Activated CD4-positive, alpha-beta memory T cell treated with anti-CD3 and anti-CD28 coated beads, Interleukin-2, amount 10 ng/mL, durations not matched to agents 7 days and 5 days (primary cell): ENCODE data around the gene ZXDC. TPM values are rescaled to one million over a fixed set of nuclear protein-coding genes. Genes with fewer than 3 reads are reported as not detected.

Experiments
- CTCF ChIA-PET: fragments of 350-600 bp; sonication (Branson Sonifier 250); formaldehyde crosslinking; loops from one replicate; lab custom pipeline; 2021; ENCODE audit warnings: antibody characterized with exemption, inconsistent platforms; lab: Charles Lee
- POLR2A ChIA-PET: fragments of 350-600 bp; sonication (Branson Sonifier 250); formaldehyde crosslinking; loops from one replicate; lab custom pipeline; 2021; ENCODE audit warnings: antibody characterized with exemption; lab: Charles Lee
- DNase-seq: peaks from one replicate; pipeline ENCODE4 v3.0.0-alpha.2; 2020
- H3K27ac Mint-ChIP-seq: one replicate; pipeline ENCODE4 v1.8.0; 2021; ENCODE audit warnings: mild to moderate bottlenecking, mixed read lengths
- H3K27me3 Mint-ChIP-seq: one replicate; pipeline ENCODE4 v1.8.0; 2021; ENCODE audit warnings: mixed read lengths
- H3K36me3 Mint-ChIP-seq: one replicate; pipeline ENCODE4 v1.8.0; 2021; ENCODE audit warnings: low read depth, mixed read lengths
- H3K4me1 Mint-ChIP-seq: one replicate; pipeline ENCODE4 v1.8.0; 2021; ENCODE audit warnings: mixed read lengths
- H3K4me3 Mint-ChIP-seq: one replicate; pipeline ENCODE4 v1.8.0; 2021; ENCODE audit warnings: mild to moderate bottlenecking, mixed read lengths
- H3K9me3 Mint-ChIP-seq: one replicate; pipeline ENCODE4 v1.8.0; 2021; ENCODE audit warnings: mixed read lengths
- total RNA-seq, 2 experiments: library from RNA; stranded (reverse); gene quantifications; one replicate each; pipeline ENCODE4 v1.2.3, GENCODE V29; 2021

Gene ZXDC
- total RNA-seq, 2 experiments from 2014 or later = 23.8 to 23.9 TPM

DNA sequence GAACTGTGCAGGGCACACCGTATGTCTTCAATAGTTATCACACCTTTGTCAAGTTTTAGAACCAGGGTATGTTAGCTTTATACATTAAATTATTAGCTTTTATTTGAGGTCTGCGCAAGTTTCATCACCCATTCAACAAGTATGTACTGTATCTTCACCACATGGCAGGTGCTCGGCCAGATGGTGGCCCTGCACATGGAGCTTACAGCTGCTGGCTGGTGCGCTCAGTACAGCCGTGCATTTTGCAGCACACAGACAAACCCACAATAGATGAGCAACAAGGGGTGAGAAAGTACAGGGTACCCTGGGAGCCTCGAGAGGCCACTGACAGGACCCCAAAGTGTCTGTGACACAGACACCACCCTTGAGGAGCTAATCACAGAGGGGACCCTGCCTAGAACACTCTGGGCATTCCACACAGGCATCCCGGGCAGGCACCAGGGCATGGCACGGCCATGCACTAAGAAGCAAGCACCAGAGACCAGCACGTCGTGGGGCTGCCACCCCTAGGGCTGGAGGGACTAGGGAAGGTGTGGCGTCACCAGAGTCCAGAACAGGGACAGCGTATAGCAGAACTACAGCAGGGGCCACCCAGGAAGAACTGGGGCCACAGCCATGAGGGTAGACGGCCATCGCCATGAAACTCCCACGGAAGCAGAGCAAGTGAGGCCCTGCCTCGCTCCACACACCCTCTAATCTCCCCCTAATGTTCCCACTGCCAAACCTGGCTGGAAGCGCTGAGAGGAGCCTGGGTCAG is 27.4 kb downstream of the ZXDC start:
- no peak for DNase-seq
- ChIA-PET CTCF (no interaction called here), POLR2A (interaction anchor here (0.6 kb wide), 1 partner anchor 413 kb away, joined by 3 read pairs; no protein-coding TSS in a partner anchor)
- Mint-ChIP-seq H3K4me3 (no peak overlapping the region), H3K27me3 (no peaks in the 10 kb centered on the region), H3K4me1 (no peaks in the 10 kb centered on the region), H3K9me3 (no peaks in the 10 kb centered on the region), H3K36me3 (peaks cover 17% of the 10 kb centered on the region), H3K27ac (no peak overlapping the region)

DNA sequence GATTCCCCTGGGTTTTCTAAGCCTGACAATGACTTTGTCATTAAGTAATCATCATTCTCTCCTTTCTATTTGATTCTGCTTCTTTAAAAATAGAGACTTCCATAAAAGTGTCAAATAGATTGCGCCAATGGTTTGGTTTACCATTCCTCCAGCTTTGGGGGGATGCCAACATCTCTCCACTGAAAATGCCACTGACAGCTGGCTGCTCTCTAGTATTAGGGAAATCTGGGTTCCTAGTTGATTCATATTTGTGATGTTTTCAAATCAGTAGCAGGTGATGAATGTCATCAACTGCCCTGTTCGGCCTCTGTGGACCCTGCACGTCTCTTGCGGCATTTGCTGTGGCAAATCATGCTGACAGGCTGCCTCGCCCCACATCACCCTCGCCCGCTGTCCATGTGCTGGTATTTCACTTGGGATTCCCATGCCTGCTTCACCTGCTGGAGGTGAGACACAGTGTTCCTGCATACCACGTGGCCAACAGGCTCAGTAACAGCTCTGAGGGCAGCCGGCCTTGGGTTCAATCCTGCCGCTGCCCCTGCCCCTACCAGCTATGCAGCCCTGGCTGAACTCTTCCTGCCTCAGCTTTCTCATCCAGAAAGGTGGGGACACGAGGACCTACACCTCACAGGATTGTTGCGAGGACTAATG is 28.1 kb downstream of the ZXDC start:
- Mint-ChIP-seq H3K36me3 (peaks cover 16% of the 10 kb centered on the region), H3K27me3 (no peaks in the 10 kb centered on the region), H3K4me1 (no peaks in the 10 kb centered on the region), H3K27ac (no peak overlapping the region), H3K9me3 (no peaks in the 10 kb centered on the region), H3K4me3 (no peak overlapping the region)
- peak; percentile 12 for DNase-seq
- ChIA-PET CTCF (interaction anchor here (1.1 kb wide), 1 partner anchor 75 kb away, joined by 3 read pairs; no protein-coding TSS in a partner anchor), POLR2A (interaction anchor here (0.6 to 1.1 kb wide), 2 partner anchors 9 to 413 kb away, joined by 3 read pairs; no protein-coding TSS in a partner anchor)

DNA sequence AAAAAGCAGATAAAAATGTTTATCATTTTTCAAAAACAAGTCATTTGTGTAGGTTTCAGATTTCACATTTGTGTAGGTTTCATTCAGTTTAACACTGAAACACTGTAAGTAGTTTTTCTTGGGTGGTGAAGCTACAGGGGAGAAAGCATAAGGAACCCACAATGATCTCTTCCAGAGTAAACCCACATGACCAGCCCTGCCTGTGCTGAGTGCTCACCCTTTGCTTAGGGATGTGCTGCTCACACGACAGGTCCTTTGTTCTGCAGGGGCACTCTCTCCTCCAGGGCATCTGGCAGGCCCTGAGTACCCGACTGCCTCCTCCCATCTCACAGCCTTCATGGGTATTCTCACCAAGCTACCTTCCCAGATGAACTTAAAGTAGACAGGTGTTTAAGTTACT is 28.9 kb downstream of the ZXDC start:
- Mint-ChIP-seq H3K27ac (no peak overlapping the region), H3K36me3 (peaks cover 11% of the 10 kb centered on the region)
- no peak for DNase-seq

DNA sequence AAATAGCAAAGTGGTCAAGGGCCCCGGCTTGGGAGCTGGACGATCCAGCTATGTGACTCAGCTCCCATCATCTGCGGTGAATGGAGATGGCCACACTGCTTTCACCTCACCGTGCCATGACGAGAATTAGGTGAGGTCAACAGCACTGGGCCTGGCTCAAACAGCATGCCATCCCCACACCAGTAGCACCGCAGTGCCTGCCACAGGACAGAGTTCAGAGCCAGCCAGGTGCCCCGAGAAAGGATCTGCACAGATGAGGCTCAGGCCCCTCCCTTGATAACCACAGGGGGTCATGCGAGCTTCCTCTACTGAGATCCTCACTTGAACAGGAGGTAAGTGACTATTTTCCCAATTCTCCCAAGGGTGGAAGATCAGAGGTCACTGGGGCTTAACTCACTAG is 29.4 kb downstream of the ZXDC start:
- H3K4me1 Mint-ChIP-seq = no peaks in the 10 kb centered on the region
- no peaks in the 10 kb centered on the region for H3K9me3 Mint-ChIP-seq
- H3K27ac Mint-ChIP-seq = no peak overlapping the region
- DNase-seq = peak; percentile 12
- H3K27me3 Mint-ChIP-seq = no peaks in the 10 kb centered on the region
- ChIA-PET POLR2A (interaction anchor here (1.1 kb wide), 1 partner anchor 10 kb away, joined by 3 read pairs; no protein-coding TSS in a partner anchor), CTCF (no interaction called here)
- peaks cover 6% of the 10 kb centered on the region for H3K36me3 Mint-ChIP-seq
- H3K4me3 Mint-ChIP-seq = no peak overlapping the region

More for the DNA sequence above, 28.9 kb downstream of the ZXDC start:
- ChIA-PET POLR2A (interaction anchor here (1.1 kb wide), 1 partner anchor 10 kb away, joined by 3 read pairs; no protein-coding TSS in a partner anchor), CTCF (interaction anchor here (1.1 kb wide), 1 partner anchor 76 kb away, joined by 3 read pairs; no protein-coding TSS in a partner anchor)
- no peak overlapping the region for H3K4me3 Mint-ChIP-seq
- no peaks in the 10 kb centered on the region for H3K27me3 Mint-ChIP-seq
- no peaks in the 10 kb centered on the region for H3K4me1 Mint-ChIP-seq
- H3K9me3 Mint-ChIP-seq = no peaks in the 10 kb centered on the region

DNA sequence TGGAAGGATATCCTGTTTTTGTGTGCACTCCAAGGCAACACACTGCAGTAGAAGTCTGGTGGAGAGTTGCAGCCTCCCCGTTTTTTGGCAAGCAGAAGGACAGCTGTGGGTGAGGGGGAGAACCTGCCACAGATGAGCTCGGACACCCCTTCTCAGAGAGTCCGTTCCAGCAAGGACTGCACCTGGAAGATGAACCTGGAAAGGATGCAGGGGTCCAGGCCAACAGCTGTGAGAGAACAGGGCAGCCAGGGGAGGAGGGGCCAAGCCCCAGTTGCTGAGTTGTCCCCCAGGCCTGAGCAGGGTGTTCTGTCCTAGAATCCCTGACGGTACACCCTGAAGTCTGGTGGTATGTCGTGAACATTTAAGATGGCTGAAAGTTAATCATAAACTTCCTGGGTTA is 30.2 kb downstream of the ZXDC start:
- CTCF ChIA-PET = no interaction called here
- Mint-ChIP-seq H3K9me3 (no peaks in the 10 kb centered on the region), H3K27me3 (no peaks in the 10 kb centered on the region), H3K4me1 (no peaks in the 10 kb centered on the region), H3K27ac (no peak overlapping the region), H3K36me3 (no peaks in the 10 kb centered on the region), H3K4me3 (no peak overlapping the region)
- no peak for DNase-seq
- POLR2A ChIA-PET = no interaction called here

DNA sequence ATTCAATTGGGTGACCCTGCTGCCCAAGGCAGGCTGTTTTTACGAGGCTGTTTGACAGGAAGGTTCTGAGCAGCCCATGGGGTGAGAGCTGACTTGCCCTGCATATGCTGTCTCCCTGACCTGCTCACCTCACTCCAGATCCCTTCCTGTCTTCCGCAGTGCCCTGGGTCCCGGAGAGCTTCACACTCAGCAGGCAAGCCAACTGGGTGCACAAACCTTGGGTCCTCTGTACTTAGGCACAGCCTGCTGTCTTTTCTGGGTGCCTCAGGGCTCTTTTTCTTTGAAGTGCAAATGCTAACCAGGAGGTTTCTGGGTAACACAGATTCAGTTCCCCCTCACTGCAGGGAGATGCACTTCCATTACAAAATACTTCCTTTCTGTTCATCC is 32.8 kb downstream of the ZXDC start:
- DNase-seq = no peak
- H3K27me3 Mint-ChIP-seq = no peaks in the 10 kb centered on the region
- H3K4me1 Mint-ChIP-seq = no peaks in the 10 kb centered on the region
- H3K4me3 Mint-ChIP-seq = no peak overlapping the region
- H3K9me3 Mint-ChIP-seq = no peaks in the 10 kb centered on the region
- ChIA-PET POLR2A (no interaction called here), CTCF (no interaction called here)
- no peak overlapping the region for H3K27ac Mint-ChIP-seq
- peaks cover 2% of the 10 kb centered on the region for H3K36me3 Mint-ChIP-seq

DNA sequence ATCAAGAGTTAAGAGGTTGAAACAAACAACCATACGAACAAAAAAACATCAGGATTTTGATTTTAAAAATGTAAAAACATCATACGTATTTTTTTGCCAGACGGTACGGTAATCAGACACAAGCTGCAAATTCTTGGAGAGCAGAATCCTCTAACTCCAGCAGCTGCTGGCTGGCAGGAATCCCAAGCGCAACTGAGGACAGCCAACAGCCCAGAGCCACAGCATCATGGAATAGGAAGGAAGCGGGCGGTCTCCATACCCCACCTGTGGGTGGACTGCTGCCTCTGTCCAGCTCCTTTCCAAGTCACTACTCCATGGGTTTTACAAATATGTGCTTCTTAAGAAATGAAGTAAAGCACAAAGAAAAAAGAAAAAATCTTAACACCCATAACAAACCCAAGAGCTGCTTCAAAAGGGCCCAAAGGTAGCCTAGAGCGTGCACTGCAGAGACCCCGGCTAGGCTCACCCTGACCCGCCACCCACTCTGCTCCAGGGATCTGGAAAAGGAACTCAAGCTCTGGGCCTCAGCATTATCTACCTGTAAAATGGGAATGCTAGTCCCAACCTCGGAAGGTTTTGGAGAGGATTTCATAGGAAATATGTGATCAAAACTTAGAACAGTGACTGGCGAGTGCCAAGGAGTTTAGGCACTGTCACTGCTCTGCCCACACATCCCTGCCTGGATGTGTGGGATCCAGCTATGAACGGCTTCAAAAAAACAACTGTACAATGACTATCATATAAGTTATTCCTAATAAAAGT is 33.4 kb downstream of the ZXDC start:
- DNase-seq = no peak
- ChIA-PET CTCF (no interaction called here), POLR2A (no interaction called here)
- H3K4me1 Mint-ChIP-seq = no peaks in the 10 kb centered on the region
- no peak overlapping the region for H3K4me3 Mint-ChIP-seq
- peaks cover 2% of the 10 kb centered on the region for H3K36me3 Mint-ChIP-seq
- H3K9me3 Mint-ChIP-seq = no peaks in the 10 kb centered on the region
- H3K27me3 Mint-ChIP-seq = no peaks in the 10 kb centered on the region
- no peak overlapping the region for H3K27ac Mint-ChIP-seq

DNA sequence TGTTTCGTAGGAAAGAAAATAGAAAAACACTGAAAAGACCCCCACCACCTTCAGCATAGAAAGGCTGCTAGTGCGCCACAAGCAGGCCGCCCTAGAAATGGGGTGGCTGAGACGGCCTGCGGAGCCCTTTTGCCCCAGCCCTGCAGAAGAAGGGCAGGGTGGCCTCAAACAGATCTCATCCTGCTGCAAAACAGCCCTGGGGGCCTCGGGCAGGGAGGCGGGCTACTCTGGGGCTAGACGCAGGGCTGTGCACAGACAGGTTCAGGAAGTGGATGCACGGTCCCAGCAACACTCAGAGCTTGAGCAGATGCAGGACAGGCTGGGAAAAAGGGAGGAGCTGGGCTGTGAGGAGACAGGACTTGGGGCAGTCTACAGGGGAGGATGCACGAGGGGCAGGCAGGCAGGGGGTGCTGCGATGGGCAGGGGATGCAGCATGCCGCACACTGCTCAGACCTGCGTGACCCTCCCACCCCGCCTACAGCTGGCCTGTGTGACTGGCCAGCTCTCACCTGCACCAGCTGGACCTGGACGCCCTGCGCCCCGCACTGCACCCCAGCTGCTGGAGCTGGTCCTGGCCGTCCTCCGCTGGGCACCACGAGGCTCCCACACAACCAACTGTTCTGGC is 34.3 kb downstream of the ZXDC start:
- ChIA-PET CTCF (no interaction called here), POLR2A (no interaction called here)
- no peak for DNase-seq
- Mint-ChIP-seq H3K9me3 (no peaks in the 10 kb centered on the region), H3K27ac (no peak overlapping the region), H3K4me1 (no peaks in the 10 kb centered on the region), H3K36me3 (peaks cover 2% of the 10 kb centered on the region), H3K27me3 (no peaks in the 10 kb centered on the region), H3K4me3 (no peak overlapping the region)

DNA sequence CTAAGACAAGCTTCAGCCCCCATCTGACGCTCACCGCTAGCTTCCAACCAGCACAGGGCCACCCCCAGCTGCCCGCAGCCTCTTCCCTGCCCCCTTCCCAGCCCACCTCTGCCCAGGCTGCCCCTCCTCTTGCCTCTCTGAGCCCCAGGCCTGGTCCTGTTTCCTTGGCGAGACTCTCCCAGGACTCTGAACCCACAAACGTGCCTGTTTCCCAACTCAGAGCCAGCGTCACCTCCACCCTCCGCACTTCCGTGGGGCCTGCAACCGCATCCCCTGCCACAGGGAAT is 35.0 kb downstream of the ZXDC start:
- Mint-ChIP-seq H3K36me3 (peaks cover 2% of the 10 kb centered on the region), H3K9me3 (no peaks in the 10 kb centered on the region), H3K27me3 (no peaks in the 10 kb centered on the region), H3K27ac (no peak overlapping the region), H3K4me3 (no peak overlapping the region), H3K4me1 (no peaks in the 10 kb centered on the region)
- POLR2A ChIA-PET = no interaction called here
- CTCF ChIA-PET = no interaction called here
- DNase-seq = no peak

DNA sequence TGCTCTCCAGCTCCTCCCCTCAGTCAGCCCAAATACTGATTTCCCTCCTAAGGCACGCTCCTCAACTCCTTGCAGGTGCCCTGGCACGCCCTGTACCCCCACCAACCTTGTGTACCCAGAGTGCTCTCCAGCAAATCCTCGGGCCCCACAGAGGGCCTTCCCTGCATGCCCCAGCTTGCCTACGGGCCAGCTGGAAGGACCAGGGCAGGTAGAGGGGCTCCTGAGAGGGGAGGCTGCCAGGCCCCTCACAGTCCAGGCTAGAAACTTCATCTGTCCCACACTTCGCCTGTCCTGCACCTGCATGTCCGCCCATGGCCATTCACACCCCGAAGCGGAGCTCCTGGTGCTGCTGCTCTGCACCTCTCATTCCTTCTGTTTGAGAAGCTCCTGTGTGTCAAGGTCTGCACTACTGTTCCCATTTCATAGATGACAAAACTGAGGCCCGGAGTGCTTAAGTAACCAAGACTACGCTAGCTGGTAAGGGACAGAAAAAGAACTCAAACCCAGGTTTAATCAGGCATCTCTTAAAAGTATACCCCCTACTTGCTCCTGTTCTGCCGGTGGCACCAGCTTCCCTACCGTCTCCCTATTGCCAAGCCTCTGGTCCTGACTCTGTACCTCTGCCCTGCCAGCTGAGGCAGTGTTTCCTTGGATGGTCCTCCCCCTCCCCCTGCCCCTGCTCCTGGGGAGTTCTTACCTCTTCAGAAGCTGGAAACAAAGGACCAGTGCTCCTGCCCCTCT is 35.6 kb downstream of the ZXDC start:
- Mint-ChIP-seq H3K4me1 (no peaks in the 10 kb centered on the region), H3K27ac (no peak overlapping the region), H3K36me3 (peaks cover 2% of the 10 kb centered on the region), H3K4me3 (no peak overlapping the region), H3K9me3 (no peaks in the 10 kb centered on the region), H3K27me3 (no peaks in the 10 kb centered on the region)
- ChIA-PET CTCF (no interaction called here), POLR2A (no interaction called here)
- DNase-seq = no peak

DNA sequence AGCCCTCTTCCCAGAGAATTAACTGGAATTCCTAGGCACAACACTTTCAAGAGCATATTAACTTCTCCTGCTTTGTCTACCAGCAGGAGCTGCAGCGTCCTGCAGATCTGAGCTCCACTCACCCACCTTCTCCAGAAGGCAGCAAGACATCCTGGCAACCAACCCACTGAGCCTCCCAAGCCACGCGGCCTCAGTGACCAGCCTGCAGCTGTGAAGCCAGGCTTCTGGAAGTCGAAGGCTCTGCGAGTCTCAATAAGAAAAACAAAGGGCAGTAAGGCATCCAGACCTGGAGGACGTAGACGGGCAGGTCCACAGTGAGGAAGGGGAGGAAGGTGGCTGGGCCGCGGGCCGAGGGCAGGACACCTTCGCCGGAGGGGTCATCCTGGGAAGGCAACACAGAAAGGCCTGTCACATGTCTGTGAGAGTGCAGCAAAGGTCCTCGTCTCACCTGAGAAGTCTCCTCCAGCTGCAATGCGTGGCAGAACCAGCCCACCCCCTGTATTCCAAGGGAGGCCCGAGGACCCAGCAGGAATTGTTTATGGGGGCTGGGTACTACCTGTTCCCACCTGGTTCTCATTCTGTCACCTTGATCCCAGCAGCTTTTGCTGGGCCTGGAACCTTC is 36.2 kb downstream of the ZXDC start:
- H3K4me1 Mint-ChIP-seq = no peaks in the 10 kb centered on the region
- no peak for DNase-seq
- H3K36me3 Mint-ChIP-seq = peaks cover 2% of the 10 kb centered on the region
- CTCF ChIA-PET = no interaction called here
- H3K27ac Mint-ChIP-seq = no peak overlapping the region
- no peaks in the 10 kb centered on the region for H3K27me3 Mint-ChIP-seq
- POLR2A ChIA-PET = no interaction called here
- H3K4me3 Mint-ChIP-seq = no peak overlapping the region
- H3K9me3 Mint-ChIP-seq = no peaks in the 10 kb centered on the region

DNA sequence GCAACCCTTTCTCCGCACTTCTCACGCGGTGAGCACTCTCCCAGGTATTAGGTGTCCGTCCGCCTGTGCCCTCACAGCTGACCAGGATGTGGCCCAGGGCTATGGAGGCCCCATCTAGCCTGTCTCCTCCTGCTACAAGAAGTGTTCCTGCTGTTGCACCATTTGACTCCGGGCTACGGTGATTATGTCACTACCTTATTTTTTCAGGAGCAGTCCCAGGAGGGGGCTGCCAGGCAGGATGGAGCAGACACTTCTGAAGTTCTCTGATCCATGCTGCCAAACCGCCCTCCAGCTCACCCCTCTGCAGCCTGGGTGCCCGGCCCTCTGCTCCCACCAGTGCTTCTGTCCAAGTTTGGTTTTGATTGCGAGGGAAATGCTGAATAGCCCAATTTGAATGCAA is 36.9 kb downstream of the ZXDC start:
- ChIA-PET CTCF (no interaction called here), POLR2A (no interaction called here)
- Mint-ChIP-seq H3K27me3 (no peaks in the 10 kb centered on the region), H3K4me1 (no peaks in the 10 kb centered on the region), H3K4me3 (no peak overlapping the region), H3K27ac (no peak overlapping the region), H3K36me3 (peaks cover 2% of the 10 kb centered on the region), H3K9me3 (no peaks in the 10 kb centered on the region)
- DNase-seq = no peak
